ENCODE measurements around the gene MMRN1. TPM values are rescaled to one million over a fixed set of nuclear protein-coding genes. Genes with fewer than 3 reads are reported as not detected.

The MMRN1 gene, protein sequence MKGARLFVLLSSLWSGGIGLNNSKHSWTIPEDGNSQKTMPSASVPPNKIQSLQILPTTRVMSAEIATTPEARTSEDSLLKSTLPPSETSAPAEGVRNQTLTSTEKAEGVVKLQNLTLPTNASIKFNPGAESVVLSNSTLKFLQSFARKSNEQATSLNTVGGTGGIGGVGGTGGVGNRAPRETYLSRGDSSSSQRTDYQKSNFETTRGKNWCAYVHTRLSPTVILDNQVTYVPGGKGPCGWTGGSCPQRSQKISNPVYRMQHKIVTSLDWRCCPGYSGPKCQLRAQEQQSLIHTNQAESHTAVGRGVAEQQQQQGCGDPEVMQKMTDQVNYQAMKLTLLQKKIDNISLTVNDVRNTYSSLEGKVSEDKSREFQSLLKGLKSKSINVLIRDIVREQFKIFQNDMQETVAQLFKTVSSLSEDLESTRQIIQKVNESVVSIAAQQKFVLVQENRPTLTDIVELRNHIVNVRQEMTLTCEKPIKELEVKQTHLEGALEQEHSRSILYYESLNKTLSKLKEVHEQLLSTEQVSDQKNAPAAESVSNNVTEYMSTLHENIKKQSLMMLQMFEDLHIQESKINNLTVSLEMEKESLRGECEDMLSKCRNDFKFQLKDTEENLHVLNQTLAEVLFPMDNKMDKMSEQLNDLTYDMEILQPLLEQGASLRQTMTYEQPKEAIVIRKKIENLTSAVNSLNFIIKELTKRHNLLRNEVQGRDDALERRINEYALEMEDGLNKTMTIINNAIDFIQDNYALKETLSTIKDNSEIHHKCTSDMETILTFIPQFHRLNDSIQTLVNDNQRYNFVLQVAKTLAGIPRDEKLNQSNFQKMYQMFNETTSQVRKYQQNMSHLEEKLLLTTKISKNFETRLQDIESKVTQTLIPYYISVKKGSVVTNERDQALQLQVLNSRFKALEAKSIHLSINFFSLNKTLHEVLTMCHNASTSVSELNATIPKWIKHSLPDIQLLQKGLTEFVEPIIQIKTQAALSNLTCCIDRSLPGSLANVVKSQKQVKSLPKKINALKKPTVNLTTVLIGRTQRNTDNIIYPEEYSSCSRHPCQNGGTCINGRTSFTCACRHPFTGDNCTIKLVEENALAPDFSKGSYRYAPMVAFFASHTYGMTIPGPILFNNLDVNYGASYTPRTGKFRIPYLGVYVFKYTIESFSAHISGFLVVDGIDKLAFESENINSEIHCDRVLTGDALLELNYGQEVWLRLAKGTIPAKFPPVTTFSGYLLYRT
- total RNA-seq = 5.1 TPM

GRCh38 chr4:89894649-89895550 lies at the start of gene MMRN1:
Gene MMRN1, plus strand, starts transcription at chr4:89894854. Its CDS starts 118 bp downstream, at chr4:89894972.

Other genes starting within 250 kb of the MMRN1 start
- gene SNCA, start 57.7 kb upstream of the MMRN1 start, total RNA-seq = 80.4 TPM
- gene CCSER1, start 232.5 kb downstream of the MMRN1 start, total RNA-seq = 98.9 TPM